Measurements from ENCODE around the gene MC1R.
"Not testable (repeated sequence)": the region's sequence is repeated elsewhere in the genome, so short reads cannot be mapped to it uniquely, and the experiment has no call there.

Gene MC1R

DNA sequence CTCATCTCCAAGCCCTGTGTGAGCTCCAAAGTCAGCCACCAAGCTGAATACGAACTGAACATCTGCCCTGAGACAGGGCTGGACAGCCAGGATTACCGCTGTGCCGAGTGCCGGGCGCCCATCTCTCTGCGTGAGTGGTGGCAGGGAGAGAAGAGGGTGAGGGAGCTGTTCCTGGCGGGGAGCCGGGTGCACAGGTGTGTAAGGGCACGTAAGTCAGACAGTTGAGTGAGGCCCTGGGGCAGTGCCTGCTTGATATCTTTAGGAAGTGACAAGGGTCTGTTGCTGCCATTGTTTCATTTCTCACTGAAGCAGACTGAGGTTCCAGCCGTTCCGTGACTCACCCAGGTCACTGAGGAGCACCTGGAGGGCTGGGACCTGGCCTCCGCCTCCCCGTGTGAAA lies 42.3 kb downstream of the MC1R start:
- no peak for DNase-seq (ENCODE audit: low read depth in 2 of 2)

DNA sequence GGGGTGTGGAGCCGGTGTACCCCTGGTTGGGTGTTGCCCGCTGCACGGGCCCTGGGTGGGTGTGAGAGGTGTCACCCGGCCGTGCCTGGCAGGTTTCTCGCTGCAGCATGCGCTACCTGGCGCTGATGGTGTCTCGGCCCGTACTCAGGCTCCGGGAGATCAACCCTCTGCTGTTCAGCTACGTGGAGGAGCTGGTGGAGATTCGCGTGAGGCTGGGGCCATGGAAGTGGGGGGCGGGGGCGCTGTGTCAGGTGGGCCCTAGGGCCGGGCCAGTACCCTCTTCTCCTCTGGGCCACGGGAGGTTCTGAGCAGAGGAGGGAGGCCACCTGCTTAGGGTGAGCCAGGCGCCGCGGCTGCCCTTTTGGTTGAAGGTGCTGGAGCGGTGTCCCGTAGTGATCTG lies 43.3 kb downstream of the MC1R start:
- DNase-seq (ENCODE audit: low read depth in 2 of 2), result no peak

DNA sequence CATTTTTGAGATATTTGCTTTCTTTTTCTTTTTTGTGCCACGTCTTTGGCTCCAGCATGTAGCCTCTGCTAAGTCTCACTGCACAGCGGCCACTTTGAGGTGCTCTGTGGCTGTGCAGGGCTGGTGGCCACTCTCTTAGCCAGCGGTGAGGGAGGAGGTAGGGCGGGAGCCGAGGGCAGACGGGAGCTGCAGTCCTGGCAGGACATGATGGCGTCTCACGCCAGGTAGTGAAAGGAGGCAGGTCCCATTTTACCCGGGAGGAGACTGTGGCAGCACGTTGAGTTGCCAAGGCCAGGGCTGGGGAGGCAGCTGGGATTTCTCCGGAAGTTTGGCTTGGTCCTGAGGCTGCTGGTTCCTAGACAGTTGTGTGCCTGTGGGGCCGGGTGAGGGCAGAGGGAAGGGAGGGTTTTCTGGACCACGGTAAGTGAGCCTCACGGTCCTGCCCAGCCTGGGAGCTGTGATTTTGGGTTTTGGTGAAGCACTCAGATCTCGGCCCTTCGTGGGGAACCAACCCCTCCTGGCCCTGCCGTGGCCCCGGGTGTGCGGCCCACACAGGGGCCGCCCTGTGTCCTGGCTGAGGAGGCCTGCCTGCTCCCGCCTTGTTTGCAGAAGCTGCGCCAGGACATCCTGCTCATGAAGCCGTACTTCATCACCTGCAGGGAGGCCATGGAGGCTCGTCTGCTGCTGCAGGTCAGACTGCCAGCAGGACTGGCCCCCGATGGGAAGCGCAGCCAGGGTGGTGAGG lies 44.3 kb downstream of the MC1R start:
- no peak for DNase-seq (ENCODE audit: low read depth in 2 of 2)

DNA sequence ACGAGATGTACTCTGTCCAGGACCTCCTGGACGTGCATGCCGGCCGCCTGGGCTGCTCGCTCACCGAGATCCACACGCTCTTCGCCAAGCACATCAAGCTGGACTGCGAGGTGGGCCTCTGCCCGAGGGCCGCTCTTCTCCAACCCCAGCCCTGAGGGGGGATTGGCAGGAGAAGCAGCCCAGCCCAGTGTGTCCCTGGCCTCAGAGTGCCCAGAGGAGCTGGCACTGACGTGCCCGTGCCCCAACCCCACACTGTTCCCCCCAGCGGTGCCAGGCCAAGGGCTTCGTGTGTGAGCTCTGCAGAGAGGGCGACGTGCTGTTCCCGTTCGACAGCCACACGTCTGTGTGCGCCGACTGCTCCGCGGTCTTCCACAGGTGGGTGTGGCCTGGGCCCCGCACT lies 45.5 kb downstream of the MC1R start:
- DNase-seq (ENCODE audit: low read depth in 2 of 2), result no peak

DNA sequence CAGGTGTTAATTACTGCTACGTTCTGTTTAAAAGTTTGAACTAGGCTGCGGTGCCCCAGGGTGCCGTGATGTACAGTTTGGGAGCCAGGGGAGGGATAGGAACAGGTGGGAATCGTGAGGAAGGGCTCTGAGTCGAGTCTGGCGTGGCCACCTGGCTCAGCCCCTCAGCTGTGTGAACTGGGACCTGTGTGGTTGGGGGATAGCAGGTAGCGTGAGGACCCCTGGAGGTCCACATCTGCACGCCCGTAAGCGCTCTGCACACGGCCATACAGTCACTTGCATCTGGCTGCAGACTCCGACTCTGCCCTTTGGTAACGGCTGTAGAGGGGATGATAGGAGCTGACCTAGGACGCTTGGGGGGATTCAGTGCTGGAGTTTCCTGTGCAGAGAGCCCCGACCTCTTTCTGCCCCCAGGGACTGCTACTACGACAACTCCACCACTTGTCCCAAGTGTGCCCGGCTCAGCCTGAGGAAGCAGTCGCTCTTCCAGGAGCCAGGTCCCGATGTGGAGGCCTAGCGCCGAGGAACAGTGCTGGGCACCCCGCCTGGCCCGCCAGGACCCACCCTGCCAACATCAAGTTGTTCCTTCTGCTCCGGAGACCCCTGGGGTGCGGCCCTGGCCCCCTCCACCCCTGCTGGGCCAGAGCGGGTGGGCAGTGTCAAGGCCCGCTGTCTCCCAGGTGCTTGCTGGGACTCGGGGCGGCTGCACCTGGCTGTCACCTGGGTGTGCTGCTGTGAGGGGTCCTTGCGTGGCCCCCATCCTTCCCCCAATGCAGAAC lies 47.0 kb downstream of the MC1R start:
- DNase-seq (ENCODE audit: low read depth in 2 of 2), result no peak

DNA sequence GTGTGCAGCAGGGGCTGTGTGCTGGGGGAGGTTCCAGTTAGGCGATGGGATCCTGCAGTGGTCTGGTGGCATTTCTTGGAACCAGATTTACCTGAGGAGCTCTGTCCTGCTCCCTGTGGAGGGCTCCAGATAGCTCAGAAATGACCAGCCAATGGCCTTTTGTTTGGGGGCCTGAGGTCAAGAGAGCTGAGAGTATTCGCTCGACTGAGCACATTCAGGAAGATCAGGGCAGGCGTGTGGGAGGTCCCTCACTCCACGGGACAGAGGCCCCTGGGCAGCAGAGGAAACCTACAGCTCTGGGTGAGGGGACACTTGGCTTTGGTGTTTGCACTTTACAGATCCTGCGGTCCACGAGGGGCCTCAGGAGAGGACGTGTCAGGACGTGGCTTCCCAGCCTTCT lies 48.1 kb downstream of the MC1R start:
- DNase-seq (ENCODE audit: low read depth in 2 of 2), result no peak

DNA sequence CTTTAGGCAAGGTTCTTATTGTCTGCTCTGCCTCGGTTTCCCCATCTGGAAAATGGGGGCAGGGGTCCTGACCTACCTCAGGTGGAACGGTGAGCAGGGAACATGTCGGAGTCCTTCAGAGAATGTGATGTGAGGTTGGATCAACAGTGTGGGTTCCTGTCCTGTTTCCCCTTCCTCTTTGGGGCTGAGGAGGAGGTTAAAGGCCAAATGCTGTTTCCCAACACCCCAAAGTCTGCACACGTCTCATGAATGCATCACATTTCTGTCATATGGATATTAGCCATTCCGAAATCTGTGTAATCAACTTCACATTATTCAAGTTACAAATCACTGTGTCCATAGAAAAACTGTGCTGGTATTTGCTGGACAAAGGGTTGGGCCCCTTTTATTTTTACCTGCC lies 48.8 kb downstream of the MC1R start:
- not testable (repeated sequence) for DNase-seq (ENCODE audit: low read depth in 2 of 2)

DNA sequence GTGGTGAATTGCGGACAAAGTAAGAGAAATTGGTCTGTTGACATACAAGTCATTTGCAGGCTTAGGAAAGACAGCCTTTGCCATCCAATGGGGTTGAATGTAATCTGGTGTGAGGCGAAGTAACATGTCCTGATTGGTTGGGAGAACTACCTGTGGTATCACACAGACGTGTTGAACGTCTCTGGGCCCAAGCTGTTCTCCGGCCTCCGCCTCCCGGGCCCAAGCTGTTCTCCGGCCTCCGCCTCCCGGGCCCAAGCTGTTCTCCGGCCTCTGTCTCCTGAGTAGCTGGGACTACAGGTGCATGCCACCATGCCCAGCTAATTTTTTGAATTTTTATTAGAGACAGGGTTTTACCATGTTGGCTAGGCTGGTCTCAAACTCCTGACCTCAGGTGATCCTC lies 49.4 kb downstream of the MC1R start:
- not testable (repeated sequence) for DNase-seq (ENCODE audit: low read depth in 2 of 2)

DNA sequence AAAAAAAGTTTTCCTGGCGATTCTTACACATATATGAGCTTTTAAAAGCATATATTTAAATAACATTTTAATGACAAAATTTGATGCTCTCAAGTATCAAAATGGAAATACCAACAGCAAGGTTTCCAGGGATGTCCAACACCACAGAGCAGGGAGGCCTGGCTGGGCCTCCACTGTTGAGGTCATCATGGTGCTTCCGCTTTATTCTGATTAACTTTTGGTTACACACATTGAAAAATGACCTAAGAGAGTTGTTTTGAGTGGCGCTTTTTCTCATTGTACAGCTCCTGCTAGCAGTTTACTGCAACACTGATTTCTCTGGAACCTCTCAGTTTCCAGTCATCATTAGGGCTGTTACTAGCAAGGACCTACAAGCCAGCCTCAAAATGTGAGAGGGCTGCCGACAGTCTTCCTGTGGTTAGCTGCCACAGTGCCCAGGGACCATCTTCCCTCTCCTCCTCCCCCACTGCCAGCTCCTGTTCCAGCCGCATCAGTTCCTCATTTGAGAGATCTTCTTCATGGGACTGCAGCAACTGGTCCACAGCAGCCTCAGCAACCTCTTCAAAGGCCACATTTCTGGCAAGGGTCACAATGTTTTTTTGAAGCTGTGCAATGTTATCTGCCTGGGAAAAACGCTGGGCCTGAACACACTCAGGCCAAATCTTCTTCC lies 51.2 kb downstream of the MC1R start:
- no peak for DNase-seq (ENCODE audit: low read depth in 2 of 2)

All from stimulated activated CD8-positive, alpha-beta memory T cell treated with anti-CD3 and anti-CD28 coated beads, Interleukin-15, amount 100 ng/mL, for 48 hours (primary cell).